NCI-H128 (cell line): Measurements from ENCODE around the gene ZNF532.

ENCODE experiments used
- DNase-seq: peaks from one replicate; lab custom pipeline; 2025; ENCODE audit not compliant: unreplicated experiment; lab: John Stamatoyannopoulos, UW

ZNF532 gene

GRCh38 chr18:58970943-58971790 lies 106.5 kb downstream of the ZNF532 start:
- DNase-seq = no peak

GRCh38 chr18:58975296-58975695 lies 110.6 kb downstream of the ZNF532 start:
- no peak for DNase-seq

GRCh38 chr18:58975781-58976180 lies 111.1 kb downstream of the ZNF532 start:
- DNase-seq = no peak

GRCh38 chr18:58977223-58977622 lies 112.5 kb downstream of the ZNF532 start:
- no peak for DNase-seq

- no peak for DNase-seq
Measured at GRCh38 chr18:58977801-58978200, 113.1 kb downstream of the ZNF532 start.

GRCh38 chr18:58978916-58979315 lies 114.2 kb downstream of the ZNF532 start:
- DNase-seq = no peak

- no peak for DNase-seq
Measured at GRCh38 chr18:58979615-58980014, 114.9 kb downstream of the ZNF532 start.

GRCh38 chr18:58980991-58981390 lies 116.3 kb downstream of the ZNF532 start:
- DNase-seq = no peak

GRCh38 chr18:58983260-58984155 lies 118.8 kb downstream of the ZNF532 start:
- no peak for DNase-seq

GRCh38 chr18:58988600-58988999 lies 123.9 kb downstream of the ZNF532 start:
- DNase-seq = no peak

- DNase-seq = no peak
Measured at GRCh38 chr18:58989184-58989759, 124.6 kb downstream of the ZNF532 start.

GRCh38 chr18:58990720-58991119 lies 126.0 kb downstream of the ZNF532 start:
- DNase-seq = no peak

GRCh38 chr18:58991167-58991798 lies 126.6 kb downstream of the ZNF532 start:
- DNase-seq = no peak

GRCh38 chr18:58992301-58993231 lies 127.9 kb downstream of the ZNF532 start:
- DNase-seq = no peak

- DNase-seq = no peak
Measured at GRCh38 chr18:58993260-58993659, 128.6 kb downstream of the ZNF532 start.

- DNase-seq = no peak
Measured at GRCh38 chr18:58995663-58996062, 131.0 kb downstream of the ZNF532 start.

GRCh38 chr18:58996131-58996641 lies 131.5 kb downstream of the ZNF532 start:
- no peak for DNase-seq

- no peak for DNase-seq
Measured at GRCh38 chr18:58996696-58997095, 132.0 kb downstream of the ZNF532 start.

GRCh38 chr18:58997811-58998337 lies 133.2 kb downstream of the ZNF532 start:
- no peak for DNase-seq
